Germinal center (tissue), 1 donor: ENCODE results near the gene SERPING1.
A peak's percentile ranks its signal among the peaks of the same experiment; 100 is the strongest.

Experiments used
- DNase-seq: peaks from one replicate; pipeline ENCODE4 v3.0.0; 2012; ENCODE audit warnings: mixed read lengths, low spot score

Gene SERPING1

GRCh38 chr11:57597461-57597915 is at the start of gene SERPING1:
TSS of gene SERPING1 (plus strand) at chr11:57597685. CDS start at chr11:57598271, 586 bp downstream.
- no peak for DNase-seq

- peak; percentile 55 for DNase-seq
Observed at GRCh38 chr11:57547854-57548377, 49.6 kb upstream of the SERPING1 start.

GRCh38 chr11:57549983-57550382 is 47.5 kb upstream of the SERPING1 start:
- no peak for DNase-seq

- DNase-seq = no peak
Observed at GRCh38 chr11:57551941-57552340, 45.5 kb upstream of the SERPING1 start.

- no peak for DNase-seq
Observed at GRCh38 chr11:57552479-57552878, 45.0 kb upstream of the SERPING1 start.

- no peak for DNase-seq
Observed at GRCh38 chr11:57555393-57555792, 42.1 kb upstream of the SERPING1 start.

GRCh38 chr11:57556041-57556440 is 41.4 kb upstream of the SERPING1 start:
- no peak for DNase-seq

- no peak for DNase-seq
Observed at GRCh38 chr11:57560146-57560545, 37.3 kb upstream of the SERPING1 start.

GRCh38 chr11:57562596-57562995 is 34.9 kb upstream of the SERPING1 start:
- no peak for DNase-seq

- DNase-seq = peak; percentile 61
Observed at GRCh38 chr11:57566005-57566904, 31.2 kb upstream of the SERPING1 start.

- no peak for DNase-seq
Observed at GRCh38 chr11:57566905-57567514, 30.5 kb upstream of the SERPING1 start.

- peak; percentile 88 for DNase-seq
Observed at GRCh38 chr11:57567515-57568329, 29.8 kb upstream of the SERPING1 start, which contains the start of gene UBE2L6. TSS of gene UBE2L6 (minus strand) at chr11:57567672. CDS start at chr11:57567611, 61 bp downstream.

- no peak for DNase-seq
Observed at GRCh38 chr11:57568330-57568766, 29.1 kb upstream of the SERPING1 start.

GRCh38 chr11:57571606-57572005 is 25.9 kb upstream of the SERPING1 start:
- DNase-seq = no peak

GRCh38 chr11:57574061-57574460 is 23.4 kb upstream of the SERPING1 start:
- no peak for DNase-seq

- no peak for DNase-seq
Observed at GRCh38 chr11:57584341-57584740, 13.1 kb upstream of the SERPING1 start.

- DNase-seq = no peak
Observed at GRCh38 chr11:57585301-57585700, 12.2 kb upstream of the SERPING1 start.

- no peak for DNase-seq
Observed at GRCh38 chr11:57586711-57587245, 10.7 kb upstream of the SERPING1 start.

GRCh38 chr11:57588046-57588710 is 9.3 kb upstream of the SERPING1 start:
- DNase-seq = no peak

GRCh38 chr11:57596266-57596885 is 1.1 kb upstream of the SERPING1 start:
- DNase-seq = no peak
